Measurements from ENCODE around the gene ROM1.
"Not testable (repeated sequence)": the region's sequence is repeated elsewhere in the genome, so short reads cannot be mapped to it uniquely, and the experiment has no call there.

The ROM1 gene

DNA sequence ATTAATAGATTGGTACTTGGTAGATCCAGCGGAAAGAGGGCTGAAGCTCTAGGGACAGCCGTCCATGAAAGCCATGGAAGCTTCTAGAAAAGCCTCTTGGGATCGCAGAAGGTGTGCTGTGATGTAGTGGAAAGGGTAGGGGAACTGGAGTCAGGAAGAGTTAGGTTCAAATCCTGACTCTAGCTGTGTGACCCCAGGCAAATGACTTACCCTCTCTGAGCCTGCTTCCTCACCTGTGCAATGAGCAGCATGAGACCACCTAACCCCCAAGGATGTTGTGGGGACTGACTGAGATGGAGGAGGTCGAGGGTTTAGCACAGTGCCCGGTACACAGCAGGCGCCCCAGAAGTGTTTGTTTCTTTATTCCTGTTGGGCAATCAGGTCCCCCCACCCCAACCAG is 2.7 kb upstream of the ROM1 start:
- DNase-seq (ENCODE audit: low spot score) = no peak

DNA sequence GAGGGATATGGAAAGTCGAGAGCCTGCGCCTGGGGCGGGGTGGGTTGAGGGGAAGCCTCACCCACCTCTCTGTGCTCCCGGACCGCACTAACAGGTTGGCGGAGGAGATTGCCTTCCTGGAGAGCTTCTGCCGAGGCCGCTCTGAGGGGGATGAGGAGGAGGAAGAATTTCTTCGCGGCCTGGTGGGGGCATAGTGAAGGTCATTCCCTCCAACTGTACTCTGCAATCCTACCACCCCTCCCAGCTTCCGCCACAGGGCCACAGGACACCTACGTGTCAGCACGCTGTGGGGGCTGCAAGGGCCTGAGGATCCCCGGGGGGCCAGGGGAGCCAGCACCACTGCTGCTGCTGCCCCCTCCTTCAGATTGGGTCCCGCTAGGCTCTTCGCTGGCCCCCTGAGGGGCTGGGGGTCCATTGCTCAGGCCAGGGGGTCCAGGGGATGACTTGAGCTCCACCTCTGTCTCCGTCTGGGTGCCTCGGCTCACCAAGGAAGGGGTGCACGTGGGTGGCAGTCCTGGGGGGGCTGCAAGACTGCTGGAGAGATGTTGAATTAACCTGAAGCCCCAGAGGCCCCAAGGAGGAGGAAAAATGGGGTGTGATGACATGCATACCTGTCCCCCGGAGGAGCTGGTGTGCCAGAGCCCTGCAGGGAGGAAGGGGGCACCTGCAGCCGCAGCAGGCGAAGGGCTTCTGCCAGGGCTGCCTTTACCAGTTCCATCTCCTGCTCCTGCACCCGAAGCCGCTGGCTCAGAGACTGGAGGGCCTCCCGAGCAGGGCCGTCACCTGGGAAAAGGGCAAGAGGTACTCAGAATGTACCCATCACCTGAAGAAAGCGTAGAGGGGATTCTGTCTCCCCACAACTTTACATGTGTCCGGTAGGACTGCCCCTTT is 2.0 kb upstream of the ROM1 start:
- no peak for DNase-seq (ENCODE audit: low spot score)

DNA sequence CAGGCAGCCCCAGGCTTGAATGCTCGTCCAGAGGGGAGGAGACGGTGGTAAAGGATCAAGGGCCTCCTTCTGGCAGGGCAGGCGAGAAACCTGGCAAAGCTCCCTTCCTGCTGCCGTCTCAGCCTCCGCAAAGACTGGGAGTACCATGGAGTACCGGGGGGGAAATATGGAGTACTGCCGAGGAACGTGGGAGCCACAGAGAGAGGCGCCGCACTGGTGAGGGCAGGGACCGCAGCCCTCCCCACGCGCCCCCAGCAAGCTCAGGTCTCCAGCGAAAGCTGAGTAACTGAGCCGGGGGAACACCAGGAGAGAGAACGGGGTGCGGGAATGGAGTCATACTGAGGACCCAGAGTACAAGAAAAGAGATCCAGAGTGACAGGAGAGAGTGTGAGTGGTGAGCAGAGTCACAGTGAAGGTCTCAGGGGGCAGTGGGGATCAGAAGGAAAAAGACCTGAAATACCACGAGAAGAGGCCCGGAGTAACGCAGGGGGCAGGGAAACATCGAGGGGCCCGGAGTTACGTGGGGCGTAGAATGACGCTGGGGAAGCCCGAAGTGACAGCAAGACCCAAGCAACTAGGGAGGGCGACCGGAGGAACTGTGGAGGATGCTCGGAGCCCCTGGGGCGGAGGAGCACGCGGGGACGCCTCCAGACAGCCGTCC is 1.2 kb upstream of the ROM1 start:
- DNase-seq (ENCODE audit: low spot score) = peak; percentile 58

DNA sequence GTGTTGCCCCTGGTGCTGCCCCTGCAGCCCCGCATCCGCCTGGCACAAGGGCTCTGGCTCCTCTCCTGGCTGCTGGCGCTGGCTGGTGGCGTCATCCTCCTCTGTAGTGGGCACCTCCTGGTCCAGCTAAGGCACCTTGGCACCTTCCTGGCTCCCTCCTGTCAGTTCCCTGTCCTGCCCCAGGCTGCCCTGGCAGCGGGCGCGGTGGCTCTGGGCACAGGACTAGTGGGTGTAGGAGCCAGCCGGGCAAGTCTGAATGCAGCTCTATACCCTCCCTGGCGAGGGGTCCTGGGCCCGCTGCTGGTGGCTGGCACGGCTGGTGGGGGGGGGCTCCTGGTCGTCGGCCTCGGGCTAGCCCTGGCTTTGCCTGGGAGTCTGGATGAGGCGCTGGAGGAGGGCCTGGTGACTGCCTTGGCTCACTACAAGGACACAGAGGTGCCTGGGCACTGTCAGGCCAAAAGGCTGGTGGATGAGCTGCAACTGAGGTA is 278 bp downstream of the ROM1 start:
- DNase-seq (ENCODE audit: low spot score) = peak; percentile 65

DNA sequence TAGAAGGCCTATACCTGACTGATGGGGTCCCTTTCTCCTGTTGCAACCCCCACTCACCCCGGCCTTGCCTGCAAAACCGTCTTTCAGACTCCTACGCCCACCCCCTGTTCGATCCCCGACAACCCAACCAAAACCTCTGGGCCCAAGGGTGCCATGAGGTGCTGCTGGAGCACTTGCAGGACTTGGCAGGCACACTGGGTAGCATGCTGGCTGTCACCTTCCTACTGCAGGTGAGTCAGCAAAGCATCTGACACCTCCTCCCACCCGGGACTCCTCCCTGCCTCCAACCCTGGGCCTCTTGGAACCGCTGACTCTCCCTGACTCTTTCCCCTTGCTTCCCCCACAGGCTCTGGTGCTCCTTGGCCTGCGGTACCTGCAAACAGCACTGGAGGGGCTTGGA is 1.2 kb downstream of the ROM1 start:
- DNase-seq (ENCODE audit: low spot score) = no peak

DNA sequence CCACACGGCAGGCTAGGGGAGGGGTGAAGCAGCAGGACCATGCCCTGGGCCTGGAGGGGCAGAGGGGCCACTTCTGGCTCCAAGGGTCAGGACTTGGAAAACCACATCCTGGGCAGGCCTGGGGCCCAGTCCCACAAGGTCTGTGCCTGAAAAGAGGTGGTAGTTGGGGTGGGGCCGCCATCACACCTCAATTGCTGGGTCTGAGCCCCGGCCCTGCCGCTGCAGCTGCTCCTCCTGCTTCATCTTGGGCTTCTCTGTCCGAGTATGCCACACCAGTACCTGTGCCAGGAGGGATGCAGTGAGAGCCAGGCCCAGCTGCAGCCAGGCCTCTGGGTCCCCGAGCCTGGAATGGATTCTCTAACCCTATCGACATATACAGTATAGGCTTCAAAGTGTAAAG is 2.5 kb downstream of the ROM1 start:
- DNase-seq (ENCODE audit: low spot score) = no peak

DNA sequence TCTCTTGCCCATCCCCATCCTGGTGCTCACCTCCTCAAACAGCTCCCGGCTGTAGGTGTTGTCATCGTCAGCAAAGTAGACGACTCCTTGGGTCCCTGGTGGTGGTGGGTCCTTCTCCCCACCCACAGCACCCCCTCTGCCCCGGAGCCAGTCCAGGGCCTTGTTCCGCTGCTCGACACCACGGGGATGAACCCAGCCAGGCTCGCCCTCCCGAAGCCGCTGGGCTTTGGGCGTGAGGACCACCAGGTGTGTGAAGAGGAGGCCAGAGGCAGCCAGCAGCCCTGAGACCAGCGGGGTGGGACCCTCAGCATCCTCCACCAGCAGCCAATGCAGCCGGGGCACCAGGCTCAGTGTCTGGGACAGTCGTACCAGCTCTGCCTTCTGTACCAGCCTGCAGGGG is 3.9 kb downstream of the ROM1 start:
- not testable (repeated sequence) for DNase-seq (ENCODE audit: low spot score)

DNA sequence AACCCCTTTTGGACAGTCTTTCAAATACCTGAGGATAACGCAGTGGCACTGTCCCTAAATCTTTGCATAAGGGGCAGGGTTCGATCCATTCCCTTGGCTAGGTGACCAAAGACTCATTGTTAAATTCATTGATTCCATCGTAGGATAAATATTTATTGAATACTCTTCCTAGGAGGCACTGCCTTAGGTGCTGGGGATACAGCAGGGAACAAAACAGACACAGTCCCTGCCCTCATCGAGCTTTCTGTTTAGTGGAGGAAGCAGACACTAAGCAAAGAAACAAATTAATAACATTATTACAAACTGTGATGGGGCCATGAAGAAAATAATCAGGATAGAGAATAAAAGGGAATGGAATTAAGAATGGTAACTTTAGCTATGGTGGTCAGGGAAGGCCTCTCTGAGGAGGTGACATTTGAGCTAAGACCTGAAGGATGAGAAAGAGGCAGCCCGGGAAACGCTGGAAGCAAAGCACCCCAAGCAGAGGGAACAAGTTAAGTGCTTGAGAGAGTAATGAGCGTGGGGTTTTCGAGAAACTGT is 8.0 kb downstream of the ROM1 start:
- DNase-seq (ENCODE audit: low spot score) = no peak

DNA sequence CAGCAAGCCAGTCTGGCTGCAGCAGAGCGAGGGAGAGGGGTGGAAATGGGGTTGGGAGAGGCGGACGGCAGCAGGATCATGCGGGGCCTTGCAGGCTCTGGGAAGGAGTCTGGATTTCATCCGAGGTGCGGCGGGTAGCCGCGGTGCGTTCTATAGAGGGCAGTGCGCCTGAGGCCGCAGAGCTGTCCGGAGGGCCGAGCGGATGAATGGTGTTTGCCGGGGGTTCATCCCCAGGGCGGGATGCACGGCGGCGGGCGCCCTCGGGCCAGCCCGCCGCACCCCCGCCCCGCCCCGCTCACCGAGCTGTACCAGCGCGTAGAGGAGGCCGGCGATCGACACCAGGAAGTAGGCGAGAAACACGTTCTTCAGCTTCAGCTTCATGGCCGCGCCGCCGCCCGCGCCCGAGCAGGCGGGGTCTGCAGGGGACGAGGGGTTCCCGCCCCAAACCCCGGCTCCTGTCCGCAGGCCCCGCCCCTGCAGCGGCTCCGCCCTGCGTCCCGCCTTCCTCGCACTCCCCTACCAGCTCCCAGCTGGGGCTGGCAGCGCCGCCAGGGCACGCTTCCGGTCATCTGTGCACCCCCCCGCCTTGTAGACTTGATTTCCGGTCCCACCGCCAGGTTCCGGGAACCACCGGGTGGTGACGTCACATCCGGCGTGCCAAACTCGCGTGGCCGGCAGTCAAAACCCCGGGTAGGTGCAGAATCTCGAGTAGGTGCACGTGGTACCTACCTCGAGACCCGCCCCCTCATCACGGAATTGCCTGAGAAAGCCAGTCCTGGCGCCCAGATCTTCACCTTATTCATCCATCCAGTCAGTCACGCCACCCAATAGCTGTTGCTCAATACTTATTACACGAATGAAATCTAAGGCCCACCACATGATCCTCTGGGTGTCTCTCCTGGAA is 8.8 kb downstream of the ROM1 start, which contains the start of gene B3GAT3:
TSS of gene B3GAT3 (minus strand) at position 420 of the 904 bp plus-strand sequence. CDS start at position 381, 39 bp downstream.
- DNase-seq (ENCODE audit: low spot score) = peak; percentile 98

DNA sequence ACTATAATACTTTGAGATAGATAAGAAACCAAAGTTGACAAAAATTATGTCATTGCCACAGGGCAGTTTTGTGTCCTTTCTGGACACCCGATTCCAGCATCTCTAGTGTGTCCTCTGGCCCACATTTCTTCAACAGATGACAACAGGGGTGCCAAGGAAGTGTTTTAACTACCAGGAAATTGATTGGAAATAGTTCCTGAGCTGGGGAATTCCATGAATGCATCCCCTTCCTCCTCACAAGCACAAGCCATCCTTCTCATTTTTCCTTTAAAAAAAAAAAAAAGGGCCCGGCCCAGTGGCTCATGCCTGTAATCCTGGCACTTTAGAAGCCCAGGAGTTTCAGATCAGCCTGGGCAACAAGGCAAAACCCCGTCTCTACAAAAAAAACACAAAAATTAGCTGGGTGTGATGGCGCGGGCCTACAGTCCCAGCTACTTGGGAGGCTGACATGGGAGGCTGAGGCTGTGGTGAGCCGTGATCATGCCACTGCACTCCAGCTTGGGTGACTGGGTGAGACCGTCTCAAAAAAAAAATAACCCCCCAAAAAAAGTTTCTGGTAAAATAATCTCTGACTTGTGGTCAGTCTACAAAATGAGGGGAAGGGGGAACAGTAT is 9.5 kb downstream of the ROM1 start:
- no peak for DNase-seq (ENCODE audit: low spot score)

DNA sequence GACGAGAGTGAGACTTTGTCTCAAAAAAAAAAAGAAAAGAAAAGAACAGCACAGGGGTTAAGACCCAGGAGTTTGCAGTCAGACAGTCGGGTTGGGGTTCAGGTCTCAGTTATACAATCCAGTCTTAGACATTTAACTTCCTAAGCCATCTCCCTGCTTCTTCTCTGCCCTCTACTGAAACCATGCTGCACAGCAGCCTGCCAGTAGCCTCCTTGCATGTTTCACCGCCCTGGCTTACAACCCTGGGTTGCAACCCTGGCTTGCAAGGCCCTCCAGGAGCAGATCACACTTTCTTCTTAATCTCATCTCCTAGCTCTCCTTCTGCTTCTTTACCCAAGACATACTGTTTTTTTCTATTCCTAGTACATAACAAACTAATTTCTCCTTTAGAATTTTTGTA is 14.7 kb downstream of the ROM1 start:
- DNase-seq (ENCODE audit: low spot score) = peak; percentile 42

DNA sequence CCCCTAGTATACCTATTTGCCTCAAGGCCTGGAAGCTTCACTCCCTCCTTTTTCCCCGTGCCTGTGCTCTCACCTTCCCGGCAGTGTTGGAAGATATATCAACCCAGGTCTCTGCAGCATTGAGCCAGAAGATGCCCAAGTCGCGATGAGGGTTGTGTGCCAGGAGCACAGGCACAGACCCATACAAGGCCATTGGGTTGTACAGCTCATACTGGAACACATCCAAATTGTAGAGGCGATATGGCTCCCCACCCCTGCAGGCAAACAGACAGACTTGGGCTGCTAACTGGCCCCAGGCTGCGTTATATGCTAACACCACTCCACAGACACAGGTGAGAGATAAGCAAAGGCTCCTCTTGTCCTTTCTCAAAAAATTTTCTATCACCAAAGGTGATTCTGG is 19.4 kb downstream of the ROM1 start:
- no peak for DNase-seq (ENCODE audit: low spot score)

DNA sequence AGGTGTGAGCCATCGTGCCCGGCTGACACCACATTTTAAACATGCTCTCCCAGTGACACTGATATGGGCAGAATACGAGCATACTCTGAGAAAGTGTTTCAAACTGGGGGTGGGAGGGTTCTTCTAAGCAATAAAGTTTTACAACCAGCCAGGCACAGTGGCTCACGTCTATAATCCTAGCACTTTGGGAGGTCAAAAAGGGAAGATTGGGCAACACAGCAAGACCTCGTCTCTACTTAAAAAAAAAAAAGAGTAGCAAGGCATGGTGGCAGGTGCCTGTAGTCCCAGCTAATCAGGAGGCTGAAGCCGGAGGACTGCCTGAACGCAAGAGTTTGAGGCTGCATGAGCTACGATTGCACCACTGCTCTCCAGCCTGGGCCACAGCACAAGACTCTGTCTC is 31.2 kb downstream of the ROM1 start:
- no peak for DNase-seq (ENCODE audit: low spot score)

DNA sequence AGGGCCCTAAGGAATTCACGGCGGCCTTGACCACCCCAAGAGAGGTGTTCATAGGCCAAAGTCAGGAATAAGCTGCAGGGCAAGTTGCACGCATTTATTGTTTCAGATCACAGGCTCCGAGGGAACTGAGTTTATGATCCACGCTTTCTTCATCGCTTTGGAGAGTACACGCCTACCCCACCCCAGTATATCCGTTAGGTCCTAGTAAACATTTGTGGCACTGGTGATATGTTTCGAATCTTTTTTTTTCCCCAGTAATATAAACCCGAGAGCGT is 32.6 kb downstream of the ROM1 start:
- no peak for DNase-seq (ENCODE audit: low spot score)

DNA sequence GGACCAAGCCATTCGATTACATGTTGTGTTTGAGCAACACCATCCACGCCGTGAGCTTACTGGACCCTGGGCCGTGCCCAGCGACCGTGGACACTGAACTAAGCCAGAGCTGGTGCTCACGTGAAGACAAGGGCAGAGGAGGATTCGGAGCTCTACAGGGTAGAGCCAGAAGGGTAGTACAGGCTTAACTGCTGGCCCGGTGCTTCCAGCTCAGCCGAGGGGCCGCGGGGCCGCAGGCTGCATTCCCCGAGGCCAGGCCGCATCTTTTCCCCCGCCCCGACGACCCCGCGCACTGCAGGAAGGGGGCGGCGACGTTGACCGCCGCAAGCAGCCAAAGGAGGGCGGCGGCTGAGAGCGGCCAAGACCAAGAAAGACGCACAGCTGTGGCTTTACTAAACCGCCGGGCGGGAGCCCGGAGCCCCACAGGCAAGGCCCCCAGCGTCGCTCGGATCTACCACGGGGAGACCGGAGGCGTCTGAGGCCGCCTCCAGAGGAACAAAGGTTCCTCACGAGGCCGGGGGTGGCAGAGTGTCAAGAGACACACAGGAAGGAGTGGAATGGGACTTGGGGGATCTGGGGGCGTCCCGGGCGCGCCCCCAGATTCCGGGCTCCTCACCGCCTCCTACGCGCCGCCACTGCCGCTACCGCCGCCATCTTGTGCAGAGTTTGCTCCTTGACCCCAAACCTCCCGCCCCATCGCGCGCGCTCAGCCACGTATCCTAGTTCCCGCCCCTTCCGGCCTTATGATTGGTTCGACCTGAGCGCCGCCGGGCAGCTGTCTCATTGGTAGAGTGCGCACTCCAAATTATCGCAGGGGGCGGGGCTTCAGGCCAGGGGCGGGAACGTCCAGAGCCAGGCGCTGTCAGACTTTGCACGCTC is 33.1 kb downstream of the ROM1 start, which contains the start of gene GANAB:
TSS of gene GANAB (minus strand) at position 668 of the 879 bp plus-strand sequence. CDS start at position 654, 14 bp downstream.
- peak; percentile 99 for DNase-seq (ENCODE audit: low spot score)

DNA sequence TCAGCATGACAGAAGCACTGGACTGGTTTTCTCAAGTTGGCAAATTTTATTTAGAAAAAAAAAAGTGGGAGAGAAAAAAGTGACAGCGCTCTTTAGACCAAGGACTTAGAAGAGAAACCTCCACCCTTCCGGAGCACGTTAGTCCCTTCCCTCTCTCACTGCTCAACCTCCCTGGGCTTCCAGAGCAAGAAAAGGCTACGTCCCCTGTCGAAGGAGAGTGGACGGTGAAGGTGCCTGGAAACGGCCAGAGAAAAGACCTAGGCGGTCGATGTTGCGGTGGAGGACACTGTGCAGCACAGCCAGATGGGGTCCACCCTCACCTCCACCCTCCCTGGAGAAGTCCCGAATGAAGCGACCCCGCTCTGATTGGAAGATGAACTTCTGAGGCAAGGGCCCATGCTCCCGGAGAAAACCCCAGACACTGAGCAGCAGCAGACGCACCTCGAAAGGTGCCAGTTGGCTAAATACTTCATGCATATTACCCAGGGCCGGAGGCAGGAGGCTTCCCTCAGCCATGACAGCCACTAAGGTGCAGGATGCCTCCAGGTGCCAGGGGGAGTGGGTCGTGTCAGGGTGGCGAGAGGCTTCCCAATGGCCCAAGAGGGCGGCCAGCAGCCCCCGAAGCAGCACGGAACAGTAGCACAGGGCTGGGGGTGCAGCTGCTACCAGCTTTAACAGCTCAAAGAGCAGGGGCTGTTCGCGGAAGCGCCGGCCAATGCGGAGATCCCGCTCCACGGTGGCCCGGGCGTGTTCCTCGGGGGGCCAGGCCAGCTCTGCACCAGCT is 34.0 kb downstream of the ROM1 start:
- DNase-seq (ENCODE audit: low spot score) = no peak

DNA sequence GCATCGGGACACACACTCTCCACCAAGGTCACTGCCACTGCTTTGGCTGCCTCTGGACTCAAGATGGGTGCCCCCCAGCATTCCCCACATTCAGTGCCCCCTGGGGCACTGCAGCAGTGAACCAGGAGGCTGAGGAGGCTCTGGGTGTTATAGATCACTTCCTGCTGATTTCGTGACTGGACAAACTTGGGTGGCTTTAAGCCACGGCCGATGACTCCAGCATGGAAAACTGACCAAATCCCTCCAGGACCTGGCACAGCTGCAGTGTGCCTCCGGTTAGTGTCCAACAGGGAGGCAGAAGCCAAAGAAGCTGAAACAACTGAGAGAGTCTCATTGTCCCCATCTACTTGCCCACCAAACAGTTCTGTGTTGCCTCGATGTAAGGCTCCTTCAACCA is 34.5 kb downstream of the ROM1 start:
- no peak for DNase-seq (ENCODE audit: low spot score)

DNA sequence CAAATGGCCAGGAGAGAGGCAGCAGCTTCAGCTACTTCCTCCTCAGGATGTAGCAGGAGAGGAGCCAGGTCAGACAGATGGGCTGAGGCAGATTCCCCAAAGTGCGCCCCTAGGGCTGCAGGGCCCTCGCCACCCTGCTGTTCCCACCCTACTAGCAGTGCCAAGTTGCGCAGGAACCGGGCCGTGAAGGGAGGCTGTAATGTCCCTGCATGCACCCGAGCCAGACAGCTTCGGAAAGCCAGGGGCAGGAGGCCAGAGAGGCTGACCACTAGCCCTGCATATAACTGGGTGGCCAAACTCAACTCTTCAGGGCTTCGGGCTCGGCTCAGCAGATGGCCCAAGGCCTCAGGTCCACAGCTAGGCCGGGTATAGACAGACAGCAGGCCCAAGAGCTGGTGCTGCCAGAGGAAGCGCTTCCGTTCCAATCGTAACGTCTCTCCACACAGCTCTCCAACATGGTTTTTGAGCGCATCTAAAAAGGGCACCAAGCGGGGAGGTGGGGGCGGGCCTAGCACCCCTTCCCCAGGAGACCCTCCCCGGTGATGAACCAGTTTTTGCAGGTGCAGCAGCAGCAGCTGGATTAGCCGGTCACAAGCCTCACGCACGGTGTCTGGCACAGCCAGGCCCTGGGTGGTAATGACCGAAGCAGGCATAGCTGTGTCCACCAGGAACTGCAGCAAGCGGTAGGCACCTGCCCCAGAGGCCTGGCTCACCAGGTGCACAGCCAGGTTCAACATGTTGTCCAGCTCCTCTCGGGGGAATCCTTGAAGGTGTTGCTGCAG is 35.3 kb downstream of the ROM1 start:
- no peak for DNase-seq (ENCODE audit: low spot score)

DNA sequence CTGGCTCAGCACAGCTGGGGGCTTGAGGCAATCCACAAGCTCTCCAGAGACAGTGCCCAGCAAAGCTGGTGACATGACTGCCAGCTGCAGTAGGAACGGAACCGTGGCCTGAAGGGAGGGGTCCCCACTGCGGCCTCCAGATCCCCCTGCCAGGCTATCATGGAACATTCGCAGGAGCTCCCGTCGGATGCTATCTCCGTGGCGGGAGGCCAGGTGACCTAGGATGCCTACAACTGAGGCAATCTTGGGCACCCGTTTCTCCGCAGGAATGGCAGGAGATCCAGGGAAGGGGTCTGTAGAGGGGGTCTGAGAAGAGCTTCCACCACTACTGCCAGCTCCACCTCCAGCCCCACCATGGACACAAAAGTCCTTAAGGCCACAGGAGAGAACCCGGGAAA is 35.9 kb downstream of the ROM1 start:
- no peak for DNase-seq (ENCODE audit: low spot score)
